Measurements from ENCODE around the gene GSTM3.

Gene GSTM3

GRCh38 chr1:109726728-109727373 is 14.0 kb downstream of the GSTM3 start:
- DNase-seq (ENCODE audit: low spot score in 2 of 2) (no peak), ATAC-seq (no peak)
- Mint-ChIP-seq H3K4me3 (no peak overlapping the region), H3K27ac (no peak overlapping the region), H3K36me3 (no peaks in the 10 kb centered on the region), H3K4me1 (no peaks in the 10 kb centered on the region), H3K9me3 (no peaks in the 10 kb centered on the region)

- ATAC-seq (no peak), DNase-seq (ENCODE audit: low spot score in 2 of 2) (no peak)
- Mint-ChIP-seq H3K4me1 (no peaks in the 10 kb centered on the region), H3K9me3 (no peaks in the 10 kb centered on the region), H3K4me3 (no peak overlapping the region), H3K36me3 (no peaks in the 10 kb centered on the region), H3K27ac (no peak overlapping the region)
Measured at GRCh38 chr1:109726007-109726406, 14.8 kb downstream of the GSTM3 start.

- H3K9me3 Mint-ChIP-seq = no peaks in the 10 kb centered on the region
- no peaks in the 10 kb centered on the region for H3K36me3 Mint-ChIP-seq
- H3K4me1 Mint-ChIP-seq = no peaks in the 10 kb centered on the region
- ATAC-seq = no peak
- no peak for DNase-seq (ENCODE audit: low spot score in 2 of 2)
- H3K27ac Mint-ChIP-seq = no peak overlapping the region
- no peak overlapping the region for H3K4me3 Mint-ChIP-seq
Measured at GRCh38 chr1:109725510-109725909, 15.3 kb downstream of the GSTM3 start.

- Mint-ChIP-seq H3K9me3 (no peaks in the 10 kb centered on the region), H3K4me1 (no peaks in the 10 kb centered on the region), H3K4me3 (no peak overlapping the region), H3K27ac (no peak overlapping the region), H3K36me3 (no peaks in the 10 kb centered on the region)
- ATAC-seq (no peak), DNase-seq (ENCODE audit: low spot score in 2 of 2) (no peak)
Measured at GRCh38 chr1:109724933-109725332, 15.9 kb downstream of the GSTM3 start.

GRCh38 chr1:109722908-109723691 is 17.7 kb downstream of the GSTM3 start:
- peaks cover 6% of the 10 kb centered on the region for H3K4me1 Mint-ChIP-seq
- no peaks in the 10 kb centered on the region for H3K9me3 Mint-ChIP-seq
- H3K4me3 Mint-ChIP-seq = no peak overlapping the region
- no peaks in the 10 kb centered on the region for H3K36me3 Mint-ChIP-seq
- no peak overlapping the region for H3K27ac Mint-ChIP-seq
- DNase-seq (ENCODE audit: low spot score in 2 of 2) (peak in 1 of 2 donors; percentile 33), ATAC-seq (no peak)

- ATAC-seq (no peak), DNase-seq (ENCODE audit: low spot score in 2 of 2) (no peak)
- no peak overlapping the region for H3K27ac Mint-ChIP-seq
Measured at GRCh38 chr1:109721971-109722370, 18.9 kb downstream of the GSTM3 start.

GRCh38 chr1:109721042-109721441 is 19.8 kb downstream of the GSTM3 start:
- H3K4me3 Mint-ChIP-seq = no peak overlapping the region
- DNase-seq (ENCODE audit: low spot score in 2 of 2) (no peak), ATAC-seq (no peak)
- no peak overlapping the region for H3K27ac Mint-ChIP-seq
- H3K36me3 Mint-ChIP-seq = no peaks in the 10 kb centered on the region
- H3K9me3 Mint-ChIP-seq = no peaks in the 10 kb centered on the region
- peaks cover 6% of the 10 kb centered on the region for H3K4me1 Mint-ChIP-seq

More at GRCh38 chr1:109721971-109722370, 18.9 kb downstream of the GSTM3 start:
- peaks cover 6% of the 10 kb centered on the region for H3K4me1 Mint-ChIP-seq
- no peak overlapping the region for H3K4me3 Mint-ChIP-seq
- H3K9me3 Mint-ChIP-seq = no peaks in the 10 kb centered on the region
- H3K36me3 Mint-ChIP-seq = no peaks in the 10 kb centered on the region

GRCh38 chr1:109719337-109719837 is 21.5 kb downstream of the GSTM3 start:
- H3K9me3 Mint-ChIP-seq = no peaks in the 10 kb centered on the region
- peak; percentile 58 for ATAC-seq
- DNase-seq (ENCODE audit: low spot score in 2 of 2) = no peak
- H3K27ac Mint-ChIP-seq = no peak overlapping the region
- H3K36me3 Mint-ChIP-seq = no peaks in the 10 kb centered on the region
- peaks cover 6% of the 10 kb centered on the region for H3K4me1 Mint-ChIP-seq
- no peak overlapping the region for H3K4me3 Mint-ChIP-seq

- ATAC-seq (no peak), DNase-seq (ENCODE audit: low spot score in 2 of 2) (peak in 1 of 2 donors; percentile 37)
- H3K4me3 Mint-ChIP-seq = no peak overlapping the region
- peaks cover 6% of the 10 kb centered on the region for H3K4me1 Mint-ChIP-seq
- no peaks in the 10 kb centered on the region for H3K36me3 Mint-ChIP-seq
- H3K9me3 Mint-ChIP-seq = no peaks in the 10 kb centered on the region
- no peak overlapping the region for H3K27ac Mint-ChIP-seq
Measured at GRCh38 chr1:109718495-109718894, 22.3 kb downstream of the GSTM3 start.

GRCh38 chr1:109717729-109718128 is 23.1 kb downstream of the GSTM3 start:
- H3K27ac Mint-ChIP-seq = no peak overlapping the region
- H3K9me3 Mint-ChIP-seq = no peaks in the 10 kb centered on the region
- H3K36me3 Mint-ChIP-seq = no peaks in the 10 kb centered on the region
- ATAC-seq (no peak), DNase-seq (ENCODE audit: low spot score in 2 of 2) (no peak)
- H3K4me3 Mint-ChIP-seq = no peak overlapping the region
- peaks cover 6% of the 10 kb centered on the region for H3K4me1 Mint-ChIP-seq

- Mint-ChIP-seq H3K9me3 (no peaks in the 10 kb centered on the region), H3K36me3 (no peaks in the 10 kb centered on the region), H3K4me1 (peaks cover 6% of the 10 kb centered on the region), H3K4me3 (no peak overlapping the region), H3K27ac (no peak overlapping the region)
- no peak for ATAC-seq
- no peak for DNase-seq (ENCODE audit: low spot score in 2 of 2)
Measured at GRCh38 chr1:109716570-109717090, 24.2 kb downstream of the GSTM3 start.

GRCh38 chr1:109716121-109716520 is 24.7 kb downstream of the GSTM3 start:
- H3K4me3 Mint-ChIP-seq = no peak overlapping the region
- H3K4me1 Mint-ChIP-seq = peaks cover 6% of the 10 kb centered on the region
- no peaks in the 10 kb centered on the region for H3K9me3 Mint-ChIP-seq
- no peaks in the 10 kb centered on the region for H3K36me3 Mint-ChIP-seq
- peak in 1 of 2 donors; percentile 38 for DNase-seq (ENCODE audit: low spot score in 2 of 2)
- no peak overlapping the region for H3K27ac Mint-ChIP-seq
- ATAC-seq = no peak

GRCh38 chr1:109714661-109715372 is 26.0 kb downstream of the GSTM3 start:
- peaks cover 6% of the 10 kb centered on the region for H3K4me1 Mint-ChIP-seq
- H3K36me3 Mint-ChIP-seq = no peaks in the 10 kb centered on the region
- H3K4me3 Mint-ChIP-seq = no peak overlapping the region
- ATAC-seq (no peak), DNase-seq (ENCODE audit: low spot score in 2 of 2) (peak in 1 of 2 donors; percentile 36)
- no peaks in the 10 kb centered on the region for H3K9me3 Mint-ChIP-seq
- H3K27ac Mint-ChIP-seq = no peak overlapping the region

- Mint-ChIP-seq H3K4me1 (no peaks in the 10 kb centered on the region), H3K27ac (no peak overlapping the region), H3K9me3 (peaks cover 6% of the 10 kb centered on the region), H3K4me3 (no peak overlapping the region), H3K36me3 (no peaks in the 10 kb centered on the region)
- ATAC-seq = no peak
- DNase-seq (ENCODE audit: low spot score in 2 of 2) = no peak
Measured at GRCh38 chr1:109713636-109714035, 27.2 kb downstream of the GSTM3 start.

- no peak for ATAC-seq
- Mint-ChIP-seq H3K4me3 (no peak overlapping the region), H3K4me1 (no peaks in the 10 kb centered on the region), H3K27ac (no peak overlapping the region), H3K9me3 (peaks cover 11% of the 10 kb centered on the region), H3K36me3 (no peaks in the 10 kb centered on the region)
- no peak for DNase-seq (ENCODE audit: low spot score in 2 of 2)
Measured at GRCh38 chr1:109712321-109712864, 28.4 kb downstream of the GSTM3 start.

Measured in stimulated activated effector memory CD8-positive, alpha-beta T cell treated with anti-CD3 and anti-CD28 coated beads, Interleukin-12 subunit alpha, Interleukin-12 subunit beta, amount 100 ng/mL, for 72 hours (primary cell).